CD14-positive monocyte (primary cell): ENCODE results near the gene CROCC2. TPM values are rescaled to one million over a fixed set of nuclear protein-coding genes. Genes with fewer than 3 reads are reported as not detected.
A peak's percentile ranks its signal among the peaks of the same experiment; 100 is the strongest.

ENCODE experiments used
- DNase-seq, 3 donors: peaks; one replicate each; pipeline ENCODE4 v3.0.0-alpha.2; 2011 to 2022
- H2AFZ ChIP-seq: 2 replicates; pipeline ENCODE4 v1.6.0; 2012; ENCODE audit warnings: mild to moderate bottlenecking, low read depth, low read length, inconsistent platforms; ENCODE audit not compliant: insufficient read depth, poor library complexity, severe bottlenecking
- H3K27ac ChIP-seq, 2 donors: 1 replicate in 1 of 2; 2 replicates in 1 of 2; pipeline ENCODE4 v1.5.1; 2012 to 2013; ENCODE audit warnings: low read length in 2 of 2, control low read depth in 1 of 2, inconsistent platforms in 1 of 2, low read depth in 1 of 2, mild to moderate bottlenecking in 1 of 2
- H3K27me3 ChIP-seq, 2 donors: one replicate each; pipeline versions ENCODE4 v1.6.0 to v1.6.1; 2011 to 2013; ENCODE audit warnings: low read length in 2 of 2; ENCODE audit not compliant: control insufficient read depth in 2 of 2, insufficient read depth in 2 of 2
- H3K36me3 ChIP-seq, 2 donors: replicated peaks in 1 of 2; 1 replicate in 1 of 2; 2 replicates in 1 of 2; pipeline versions ENCODE4 v1.5.1 to v1.6.1; 2012 to 2013; ENCODE audit warnings: low read length in 2 of 2, control low read depth in 1 of 2, inconsistent platforms in 1 of 2, mild to moderate bottlenecking in 1 of 2; ENCODE audit not compliant: insufficient read depth in 2 of 2, control insufficient read depth in 1 of 2
- H3K4me1 ChIP-seq, 2 donors: 1 replicate in 1 of 2; 2 replicates in 1 of 2; pipeline versions ENCODE4 v1.5.1 to v1.6.1; 2012 to 2013; ENCODE audit warnings: low read length in 2 of 2, control low read depth in 1 of 2, inconsistent platforms in 1 of 2, mild to moderate bottlenecking in 1 of 2, moderate library complexity in 1 of 2; ENCODE audit not compliant: insufficient read depth in 2 of 2, control insufficient read depth in 1 of 2
- H3K4me2 ChIP-seq: replicated peaks from 2 replicates; pipeline ENCODE3; 2012; ENCODE audit warnings: low read length, moderate library complexity, mild to moderate bottlenecking; ENCODE audit not compliant: poor library complexity, severe bottlenecking; ENCODE audit errors: extremely low read depth
- H3K4me3 ChIP-seq, 3 experiments: fragments of 200-600 bp in 1 of 3; sonication (generic) in 1 of 3; replicated peaks in 1 of 3; 1 replicate in 2 of 3; 2 replicates in 1 of 3; pipeline ENCODE4 v1.5.1; 2011 to 2013; ENCODE audit warnings: low read length in 3 of 3, mild to moderate bottlenecking in 3 of 3, control low read depth in 2 of 3, low read depth in 2 of 3, inconsistent platforms in 1 of 3, moderate library complexity in 1 of 3
- H3K79me2 ChIP-seq: 2 replicates; pipeline ENCODE4 v1.6.0; 2012; ENCODE audit warnings: mild to moderate bottlenecking, control low read depth, inconsistent platforms, low read length, moderate library complexity; ENCODE audit not compliant: insufficient read depth
- H3K9ac ChIP-seq: 2 replicates; pipeline ENCODE4 v1.6.0; 2017; ENCODE audit warnings: low read length, mild to moderate bottlenecking; ENCODE audit not compliant: insufficient read depth, poor library complexity, severe bottlenecking
- H3K9me3 ChIP-seq, 2 donors: replicated peaks in 1 of 2; 1 replicate in 1 of 2; 2 replicates in 1 of 2; pipeline versions ENCODE4 v1.5.1 to v1.6.1; 2012 to 2013; ENCODE audit warnings: low read length in 2 of 2, control low read depth in 1 of 2; ENCODE audit not compliant: control insufficient read depth in 1 of 2, insufficient read depth in 1 of 2
- H4K20me1 ChIP-seq: 2 replicates; pipeline ENCODE4 v1.6.0; 2012; ENCODE audit warnings: mild to moderate bottlenecking, low read length, control low read depth, moderate library complexity; ENCODE audit not compliant: insufficient read depth
- H3K27ac Mint-ChIP-seq, 7 donors: one replicate each; pipeline ENCODE4 v1.8.0; 2020; ENCODE audit warnings: mild to moderate bottlenecking in 7 of 7, mixed read lengths in 7 of 7, moderate library complexity in 6 of 7, inconsistent platforms in 2 of 7
- H3K27me3 Mint-ChIP-seq, 3 donors: one replicate each; pipeline ENCODE4 v1.8.0; 2021 to 2022; ENCODE audit warnings: low read depth in 3 of 3, mild to moderate bottlenecking in 3 of 3, mixed read lengths in 3 of 3, moderate library complexity in 3 of 3, inconsistent platforms in 1 of 3
- H3K36me3 Mint-ChIP-seq, 2 donors: one replicate each; pipeline ENCODE4 v1.8.0; 2020; ENCODE audit warnings: mixed read lengths in 2 of 2, inconsistent platforms in 1 of 2, mild to moderate bottlenecking in 1 of 2
- H3K4me1 Mint-ChIP-seq: one replicate; pipeline ENCODE4 v1.8.0; 2020; ENCODE audit warnings: mild to moderate bottlenecking, mixed read lengths
- H3K4me3 Mint-ChIP-seq, 2 donors: one replicate each; pipeline ENCODE4 v1.8.0; 2020; ENCODE audit warnings: mild to moderate bottlenecking in 2 of 2, mixed read lengths in 2 of 2, moderate library complexity in 1 of 2
- H3K9me3 Mint-ChIP-seq, 7 donors: one replicate each; pipeline ENCODE4 v1.8.0; 2020 to 2022; ENCODE audit warnings: mixed read lengths in 7 of 7, mild to moderate bottlenecking in 6 of 7, moderate library complexity in 6 of 7, inconsistent platforms in 2 of 7
- CTCF ChIP-seq: fragments of 200-600 bp; IDR thresholded peaks from one replicate; pipeline ENCODE4 v1.8.0; 2022; ENCODE audit warnings: antibody characterized with exemption, mild to moderate bottlenecking
- WGBS: methylation state at CpG from one replicate; pipeline ENCODE4 v1.1.5; 2013; ENCODE audit warnings: missing lambda C conversion rate; ENCODE audit not compliant: insufficient coverage; 5-methylcytosine and 5-hydroxymethylcytosine counted together
- intact Hi-C, 2 donors: fragments of 100-400 bp; cut with micrococcal nuclease; formaldehyde crosslinking; loops; one replicate each; pipeline versions ENCODE4 v1.15.0 to v1.15.1; 2023
- polyA plus RNA-seq, 3 donors: library from polyadenylated mRNA; depleted of rRNA in 1 of 3; unstranded in 2 of 3; stranded (reverse) in 1 of 3; fragments of 300-500 nt in 2 of 3; fragments of >200 nt in 1 of 3; fragmentation: Illumina TruSeq in 2 of 3; gene quantifications; 1 replicate in 2 of 3; 2 replicates in 1 of 3; pipeline ENCODE4 v1.2.3, GENCODE V29; 2012 to 2021

Gene CROCC2
- polyA plus RNA-seq, 3 donors, result 0.15 TPM; not detected in 2

GRCh38 chr2:240906911-240907590 lies 915 bp downstream of the CROCC2 start:
- no peaks in the 10 kb centered on the region for H3K79me2 ChIP-seq
- H3K4me2 ChIP-seq, result no peak overlapping the region
- peak overlapping the region in 1 of 7 donors; percentile 43 for H3K27ac Mint-ChIP-seq
- H3K9ac ChIP-seq, result no peak overlapping the region
- no peak for TF ChIP-seq CTCF
- H3K27me3 Mint-ChIP-seq, result peaks cover 4 to 13% (median 6%) of the 10 kb centered on the region in 3 donors
- no peaks in the 10 kb centered on the region for H3K9me3 Mint-ChIP-seq
- no peaks in the 10 kb centered on the region for H4K20me1 ChIP-seq
- H3K36me3 Mint-ChIP-seq, result no peaks in the 10 kb centered on the region
- no peaks in the 10 kb centered on the region for H3K4me1 ChIP-seq
- no peak overlapping the region for H3K4me3 Mint-ChIP-seq
- DNase-seq, result no peak
- no peak overlapping the region for H3K27ac ChIP-seq
- no peaks in the 10 kb centered on the region for H3K27me3 ChIP-seq
- WGBS, result 89% methylated on average over 21 of the region's 22 CpGs
- no peaks in the 10 kb centered on the region for H3K36me3 ChIP-seq
- H3K4me3 ChIP-seq, result no peak overlapping the region
- intact Hi-C loops, result no loop called here
- H2AFZ ChIP-seq, result no peak overlapping the region
- H3K9me3 ChIP-seq, result no peaks in the 10 kb centered on the region
- H3K4me1 Mint-ChIP-seq, result no peaks in the 10 kb centered on the region

- Mint-ChIP-seq H3K4me3 (no peak overlapping the region), H3K27me3 (peaks cover 4 to 13% (median 6%) of the 10 kb centered on the region in 3 donors), H3K27ac (no peak overlapping the region), H3K4me1 (no peaks in the 10 kb centered on the region), H3K36me3 (no peaks in the 10 kb centered on the region), H3K9me3 (no peaks in the 10 kb centered on the region)
- no peak for DNase-seq
- intact Hi-C loops, result no loop called here
- no peak overlapping the region for H2AFZ ChIP-seq
- H3K79me2 ChIP-seq, result no peaks in the 10 kb centered on the region
- no peak overlapping the region for H3K4me2 ChIP-seq
- no peaks in the 10 kb centered on the region for H4K20me1 ChIP-seq
- no peak for TF ChIP-seq CTCF
- 83% methylated on average over 9 of the region's 17 CpGs for WGBS
- no peaks in the 10 kb centered on the region for H3K4me1 ChIP-seq
- no peaks in the 10 kb centered on the region for H3K9me3 ChIP-seq
- no peaks in the 10 kb centered on the region for H3K36me3 ChIP-seq
- H3K9ac ChIP-seq, result no peak overlapping the region
- H3K27me3 ChIP-seq, result no peaks in the 10 kb centered on the region
- H3K4me3 ChIP-seq, result no peak overlapping the region
- H3K27ac ChIP-seq, result no peak overlapping the region
Observed at GRCh38 chr2:240909216-240909974, 3.3 kb downstream of the CROCC2 start.
